ENCODE measurements around the gene CHRNB4.
"Not testable (repeated sequence)": the region's sequence is repeated elsewhere in the genome, so short reads cannot be mapped to it uniquely, and the experiment has no call there.

Gene CHRNB4

DNA sequence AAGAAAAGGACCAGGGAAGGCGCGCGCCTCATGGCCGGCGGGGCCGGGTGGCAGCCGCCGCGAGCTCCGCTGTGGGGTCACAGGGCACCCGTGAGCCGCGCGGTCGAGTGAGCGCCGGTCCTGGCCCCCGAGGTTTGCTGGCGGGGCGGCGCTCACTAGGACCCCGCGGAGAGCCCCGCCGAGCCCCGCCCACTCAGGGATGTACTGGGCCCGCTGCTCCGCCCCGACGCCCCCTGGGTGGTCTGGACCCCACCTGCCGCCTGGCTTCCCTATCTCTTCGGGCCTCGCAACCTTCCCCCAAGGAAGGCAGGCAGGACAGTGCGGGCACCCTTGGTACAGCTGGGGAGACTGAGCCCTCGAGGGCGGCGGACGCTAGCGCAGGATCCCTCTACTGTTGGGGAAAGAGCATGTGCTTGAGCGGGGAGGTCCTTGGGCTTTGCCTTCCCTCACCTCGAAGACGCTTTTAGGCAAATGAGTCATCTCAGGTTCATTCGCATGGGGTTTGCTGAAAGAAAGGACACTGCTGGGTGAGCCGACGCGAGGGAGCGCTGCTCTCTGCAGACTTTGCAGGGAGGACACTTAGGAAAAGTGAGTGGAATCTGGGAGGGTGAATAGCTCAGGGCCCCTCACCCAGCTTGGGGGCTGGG, at the start of gene CHRNB4:
CHRNB4 (minus strand) TSS at position 109 of the 647 bp plus-strand sequence; CDS start at position 32, 77 bp downstream.
- peak; percentile 83 for DNase-seq

DNA sequence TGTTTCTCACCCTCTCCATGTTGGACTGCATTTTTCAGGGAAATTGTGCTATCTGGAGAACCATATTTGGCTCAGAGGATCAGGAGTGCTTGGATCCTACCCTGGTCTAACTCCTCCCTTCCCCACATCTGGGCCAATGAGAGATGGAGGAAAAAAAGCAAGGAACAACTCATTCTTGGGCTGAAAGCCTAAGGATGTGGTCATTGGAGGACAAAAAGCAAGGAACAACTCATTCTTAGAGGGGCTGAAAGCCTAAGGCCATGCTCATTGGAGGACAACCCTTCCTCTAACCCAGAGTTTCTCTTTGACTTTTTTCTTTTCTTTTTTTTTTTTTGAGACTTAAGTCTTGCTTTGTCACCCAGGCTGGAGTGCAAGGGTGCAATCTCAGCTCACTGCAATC, 48.6 kb upstream of the CHRNB4 start:
- DNase-seq, result no peak

- no peak for DNase-seq
Observed at GRCh38 chr15:78685925-78686324, 44.9 kb upstream of the CHRNB4 start.

DNA sequence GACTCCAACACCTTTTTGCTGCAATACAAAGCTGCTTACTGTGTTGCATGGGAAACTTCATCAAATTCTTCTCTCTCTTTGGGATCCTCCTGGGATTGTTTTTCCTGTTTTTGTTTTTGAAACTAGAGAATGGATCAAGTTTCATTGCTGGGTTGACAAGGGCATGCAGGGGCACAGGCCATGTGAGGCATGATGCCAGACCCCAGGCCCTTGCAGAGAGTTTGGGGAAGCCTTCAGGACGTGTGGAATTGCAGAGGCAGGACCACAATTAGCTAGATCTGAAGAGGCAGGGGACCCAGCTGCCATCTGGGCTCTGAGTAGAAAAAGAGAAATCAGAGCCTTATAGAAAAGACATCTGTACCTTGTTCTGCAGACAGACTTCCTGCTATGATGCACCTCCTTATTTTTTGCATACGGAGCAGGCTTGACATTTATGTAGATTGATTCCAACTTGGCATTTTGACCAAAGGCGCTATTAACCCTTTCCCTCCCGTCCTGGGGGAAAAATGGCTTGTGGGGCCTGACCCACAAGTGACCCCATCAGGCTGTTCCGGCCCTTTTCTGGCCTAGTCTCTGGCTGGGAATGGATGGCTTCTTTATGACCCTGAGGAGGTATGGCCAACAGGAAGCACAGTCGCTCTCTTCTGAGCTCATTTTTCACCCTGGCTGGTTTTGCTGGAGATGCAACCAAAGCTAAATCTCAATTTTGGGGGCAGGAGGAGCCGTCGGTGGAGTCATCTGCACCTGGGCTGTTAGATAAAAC, 44.3 kb upstream of the CHRNB4 start:
- peak; percentile 97 for DNase-seq

DNA sequence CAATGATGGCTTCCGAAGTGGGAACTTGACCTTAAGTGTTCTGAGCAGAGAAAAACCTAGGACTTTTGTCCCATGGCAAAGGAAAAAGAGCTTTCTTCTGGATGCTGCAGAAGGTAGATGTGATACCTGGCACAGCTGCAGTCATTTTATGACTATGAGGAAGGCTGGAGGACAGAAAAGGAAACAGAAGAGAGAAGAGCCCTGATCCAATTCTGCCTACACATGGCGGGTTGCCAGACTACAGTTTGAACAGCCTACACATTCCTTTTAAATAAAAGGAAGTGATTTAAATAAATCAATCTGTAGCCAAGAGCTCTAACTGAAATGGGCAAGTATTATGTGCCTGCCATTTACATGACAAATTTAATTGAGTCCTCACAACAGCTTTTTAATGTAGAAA, 43.6 kb upstream of the CHRNB4 start:
- DNase-seq, result peak; percentile 17

GRCh38 chr15:78683599-78683998, 42.6 kb upstream of the CHRNB4 start:
- DNase-seq, result not testable (repeated sequence)

GRCh38 chr15:78682693-78683410, 41.8 kb upstream of the CHRNB4 start:
- no peak for DNase-seq

- no peak for DNase-seq
Observed at GRCh38 chr15:78682004-78682651, 41.1 kb upstream of the CHRNB4 start.

DNA sequence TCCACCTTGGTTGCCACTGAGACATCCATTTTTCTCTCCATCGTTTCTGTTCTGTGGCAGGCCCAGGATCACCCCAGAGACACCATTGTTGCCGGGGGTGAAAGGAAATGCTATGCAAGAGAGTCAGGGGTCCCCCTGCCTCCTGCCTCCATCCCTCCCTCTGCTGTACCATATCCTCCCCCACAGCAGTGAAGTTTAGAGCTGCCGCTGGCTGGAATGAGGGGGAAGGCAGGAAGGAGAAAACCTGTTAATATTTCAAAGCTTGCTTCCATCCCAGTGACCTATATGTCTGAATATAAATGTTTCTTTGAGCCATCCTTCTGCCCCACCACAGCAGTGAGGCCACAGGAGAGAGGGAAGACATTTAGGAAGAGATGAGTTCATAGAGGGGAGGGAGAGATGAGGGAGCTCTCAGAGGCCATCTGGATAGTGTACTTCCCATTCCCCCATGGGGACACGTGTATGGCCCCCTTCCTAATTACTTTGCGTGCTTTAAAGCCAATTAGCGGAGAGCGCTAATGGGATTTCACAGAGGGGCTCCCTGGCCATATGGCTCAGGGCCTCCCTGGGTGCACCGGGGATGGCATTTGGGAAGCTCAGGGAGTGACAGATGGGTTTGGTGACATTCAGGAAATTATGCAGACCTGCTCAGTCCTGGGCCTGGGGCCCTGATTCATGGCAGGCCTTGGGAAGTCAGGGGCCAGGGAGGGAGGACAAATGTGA, 40.4 kb upstream of the CHRNB4 start:
- DNase-seq, result peak; percentile 98

DNA sequence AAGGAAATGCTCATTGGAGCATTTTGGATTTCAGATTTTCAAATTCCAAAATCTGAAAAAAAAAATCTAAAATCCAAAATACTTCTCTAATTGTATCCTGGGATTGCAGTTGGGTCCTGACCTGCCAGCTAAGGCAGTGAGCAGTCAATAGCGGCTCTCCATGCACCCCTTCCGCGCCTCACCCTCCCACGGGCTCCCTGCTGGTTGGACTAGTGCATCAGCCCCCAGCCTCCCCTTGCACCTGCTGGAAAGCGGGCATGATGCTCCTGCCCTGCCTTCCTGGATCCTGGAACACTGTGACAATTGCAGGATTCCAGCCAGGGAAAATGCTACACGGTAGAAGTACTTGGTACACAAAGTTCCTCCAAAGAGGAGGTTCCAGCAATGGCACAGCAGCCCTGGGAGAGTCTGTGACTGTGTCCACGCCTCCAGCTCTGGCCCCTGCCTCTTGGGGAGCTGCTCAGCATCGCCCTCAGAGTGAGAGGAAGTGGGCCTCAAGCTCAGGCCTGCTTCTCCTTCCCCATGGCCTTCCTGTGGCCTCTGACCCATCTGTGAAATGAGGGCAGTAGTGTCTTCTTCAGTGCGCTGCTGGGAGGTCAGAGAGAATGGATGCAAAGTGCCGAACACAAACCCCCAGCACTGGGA, 39.5 kb upstream of the CHRNB4 start:
- no peak for DNase-seq

DNA sequence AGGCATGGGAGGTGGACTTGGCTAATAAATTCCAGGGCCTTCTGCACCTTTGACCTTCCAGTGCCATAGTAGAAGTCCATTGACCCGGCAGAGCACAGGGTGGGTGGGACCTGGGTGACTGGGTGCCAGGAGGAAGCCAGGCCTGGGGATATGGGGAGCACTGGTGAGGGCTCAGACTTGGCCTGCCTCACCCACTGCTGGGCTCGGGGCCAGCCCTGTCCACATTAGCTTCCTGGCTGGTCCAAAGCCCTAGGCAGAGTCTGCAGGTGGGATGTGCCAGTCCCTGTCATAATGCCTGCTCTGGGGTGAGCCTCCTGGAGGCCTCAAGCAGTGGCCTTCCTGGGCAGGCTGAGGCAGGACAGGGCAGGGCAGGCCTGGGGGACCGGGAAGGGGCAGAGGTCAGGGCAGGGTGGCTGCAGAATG, 38.1 kb upstream of the CHRNB4 start:
- no peak for DNase-seq

DNA sequence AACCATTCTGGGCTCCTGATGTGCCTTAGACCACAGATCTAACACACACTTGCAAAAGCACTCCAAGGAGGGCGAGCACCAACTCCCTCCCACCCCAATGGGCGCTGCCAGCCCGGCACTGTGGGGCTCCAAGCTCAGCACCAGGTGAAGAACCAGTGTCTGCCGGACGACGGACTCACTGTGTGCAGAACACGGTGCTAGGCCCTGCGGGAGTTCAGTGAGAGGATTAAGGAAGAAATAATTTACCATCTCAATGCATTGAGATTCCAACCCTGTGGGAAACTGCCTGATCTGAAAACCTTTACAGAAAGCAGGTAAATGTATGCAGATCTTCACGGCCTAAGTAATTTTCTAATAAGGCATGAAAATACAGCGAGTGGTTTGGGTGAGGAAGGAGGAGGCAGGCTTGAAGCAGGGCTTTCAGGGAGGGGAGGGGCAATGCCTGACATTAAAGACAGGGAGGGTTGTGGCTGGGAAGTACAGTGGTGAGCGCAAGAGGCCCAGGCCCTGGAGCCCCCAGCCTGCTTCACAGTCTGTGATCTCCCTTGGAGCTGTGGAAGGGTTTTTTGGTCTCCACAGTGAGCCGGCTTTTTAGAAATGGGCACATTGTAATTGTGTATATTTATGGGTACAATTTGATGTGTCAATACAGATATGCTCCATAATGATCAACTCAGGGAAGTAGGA, 35.6 kb upstream of the CHRNB4 start:
- no peak for DNase-seq

- DNase-seq, result no peak
Observed at GRCh38 chr15:78675617-78676360, 34.8 kb upstream of the CHRNB4 start.

GRCh38 chr15:78675206-78675605, 34.2 kb upstream of the CHRNB4 start:
- DNase-seq, result no peak

DNA sequence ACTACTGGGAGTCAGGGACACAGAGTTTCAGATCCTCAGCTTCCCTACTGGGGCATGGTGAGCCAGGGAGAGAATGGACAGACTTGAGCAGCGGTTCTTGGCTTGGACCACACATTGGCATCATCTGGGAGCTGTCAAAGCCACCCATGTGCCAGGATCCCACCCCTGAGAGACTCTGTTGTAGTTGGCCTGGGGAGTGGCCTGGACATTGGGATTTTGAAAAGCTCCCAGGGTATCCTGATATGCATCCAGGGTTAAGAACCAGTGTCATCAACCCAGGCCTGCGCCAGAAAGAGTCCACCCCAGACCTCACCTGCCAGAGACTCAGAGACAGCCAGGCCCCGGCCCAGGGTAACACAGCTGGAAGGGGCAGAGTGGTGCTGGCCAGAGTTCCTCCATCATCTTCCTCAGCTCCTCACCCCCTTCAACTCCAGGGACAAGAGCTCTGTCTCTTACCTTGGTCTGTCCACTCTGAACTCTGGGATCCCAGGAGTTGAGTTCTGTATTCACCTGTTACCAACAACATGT, 33.0 kb upstream of the CHRNB4 start:
- no peak for DNase-seq

GRCh38 chr15:78673476-78673875, 32.5 kb upstream of the CHRNB4 start:
- no peak for DNase-seq

GRCh38 chr15:78672285-78673014, 31.4 kb upstream of the CHRNB4 start:
- DNase-seq, result no peak

- peak; percentile 87 for DNase-seq
Observed at GRCh38 chr15:78671626-78672211, 30.7 kb upstream of the CHRNB4 start.

GRCh38 chr15:78668987-78669386, 28.0 kb upstream of the CHRNB4 start:
- DNase-seq, result no peak
